CD4-positive, alpha-beta T cell (primary cell): ENCODE measurements around the gene SUFU. TPM values are rescaled to one million over a fixed set of nuclear protein-coding genes. Genes with fewer than 3 reads are reported as not detected.
A peak's percentile ranks its signal among the peaks of the same experiment; 100 is the strongest.

Experiments used
- ATAC-seq: fragments of 200-7000 bp; cut with Tn5 transposase; one replicate; pipeline ENCODE4 v1.10.0; 2022; ENCODE audit warnings: mild to moderate bottlenecking; ENCODE audit not compliant: poor library complexity
- CTCF ChIA-PET: fragments of 350-600 bp; sonication (Branson Sonifier 250); formaldehyde crosslinking; loops from one replicate; lab custom pipeline; 2021; ENCODE audit warnings: antibody characterized with exemption, inconsistent platforms; lab: Charles Lee
- POLR2A ChIA-PET: fragments of 350-600 bp; sonication (Branson Sonifier 250); formaldehyde crosslinking; loops from one replicate; lab custom pipeline; 2021; ENCODE audit warnings: antibody characterized with exemption, inconsistent platforms; lab: Charles Lee
- DNase-seq, 14 experiments: peaks; one replicate each; pipeline ENCODE4 v3.0.0-alpha.2; 2013 to 2020; ENCODE audit warnings: mixed read lengths in 2 of 14
- H3K27ac ChIP-seq, 2 donors: one replicate each; pipeline versions ENCODE4 v1.5.1 to v1.7.0; 2013; ENCODE audit warnings: low read length in 2 of 2, low read depth in 1 of 2, mild to moderate bottlenecking in 1 of 2
- H3K27me3 ChIP-seq, 2 experiments: 1 replicate in 1 of 2; 2 replicates in 1 of 2; pipeline versions ENCODE4 v1.6.1 to v1.7.0; 2013; ENCODE audit warnings: low read length in 2 of 2, control low read depth in 1 of 2, mild to moderate bottlenecking in 1 of 2, moderate library complexity in 1 of 2; ENCODE audit not compliant: insufficient read depth in 2 of 2, control insufficient read depth in 1 of 2
- H3K36me3 ChIP-seq: one replicate; pipeline ENCODE4 v1.6.1; 2013; ENCODE audit warnings: low read length, control low read depth; ENCODE audit not compliant: insufficient read depth
- H3K4me1 ChIP-seq: one replicate; pipeline ENCODE4 v1.6.1; 2013; ENCODE audit warnings: low read length, control low read depth; ENCODE audit not compliant: insufficient read depth
- H3K4me3 ChIP-seq: one replicate; pipeline ENCODE4 v1.5.1; 2013; ENCODE audit warnings: mild to moderate bottlenecking, low read length, moderate library complexity
- H3K9me3 ChIP-seq, 2 experiments: 1 replicate in 1 of 2; 2 replicates in 1 of 2; pipeline versions ENCODE4 v1.6.1 to v1.7.0; 2013; ENCODE audit warnings: low read length in 2 of 2, mild to moderate bottlenecking in 2 of 2, control low read depth in 1 of 2, moderate library complexity in 1 of 2; ENCODE audit not compliant: control insufficient read depth in 1 of 2, insufficient read depth in 1 of 2
- H3K27ac Mint-ChIP-seq: one replicate; pipeline ENCODE4 v1.8.0; 2020; ENCODE audit warnings: mixed read lengths
- H3K27me3 Mint-ChIP-seq: one replicate; pipeline ENCODE4 v1.8.0; 2021; ENCODE audit warnings: mixed read lengths
- H3K36me3 Mint-ChIP-seq: one replicate; pipeline ENCODE4 v1.8.0; 2021; ENCODE audit warnings: low read depth, mixed read lengths
- H3K4me1 Mint-ChIP-seq: one replicate; pipeline ENCODE4 v1.8.0; 2021; ENCODE audit warnings: low read depth, mixed read lengths
- H3K4me3 Mint-ChIP-seq: one replicate; pipeline ENCODE4 v1.8.0; 2020; ENCODE audit warnings: mild to moderate bottlenecking, mixed read lengths
- H3K9me3 Mint-ChIP-seq: one replicate; pipeline ENCODE4 v1.8.0; 2020; ENCODE audit warnings: mixed read lengths
- intact Hi-C, 2 experiments: fragments of 100-400 bp; cut with DNase I in 1 of 2; cut with micrococcal nuclease in 1 of 2; formaldehyde crosslinking; loops; one replicate each; pipeline versions ENCODE4 v1.15.1 to v1.9.0; 2023 to 2025; cut with DNase I, micrococcal nuclease
- total RNA-seq, 174 experiments: library from RNA in 2 of 174; stranded (reverse) in 2 of 174; gene quantifications; one replicate each; pipeline ENCODE4 v1.2.3 and lab custom pipeline; 2021 to 2026
- TF ChIP-seq, protein P1 (sequence below): fragments of 200-600 bp; IDR thresholded peaks from one replicate; pipeline ENCODE4 v1.8.0; 2022; ENCODE audit warnings: antibody characterized with exemption, mild to moderate bottlenecking

The SUFU gene
- total RNA-seq, 2 experiments from 2014 or later, result 6.7 to 7.3 TPM

DNA sequence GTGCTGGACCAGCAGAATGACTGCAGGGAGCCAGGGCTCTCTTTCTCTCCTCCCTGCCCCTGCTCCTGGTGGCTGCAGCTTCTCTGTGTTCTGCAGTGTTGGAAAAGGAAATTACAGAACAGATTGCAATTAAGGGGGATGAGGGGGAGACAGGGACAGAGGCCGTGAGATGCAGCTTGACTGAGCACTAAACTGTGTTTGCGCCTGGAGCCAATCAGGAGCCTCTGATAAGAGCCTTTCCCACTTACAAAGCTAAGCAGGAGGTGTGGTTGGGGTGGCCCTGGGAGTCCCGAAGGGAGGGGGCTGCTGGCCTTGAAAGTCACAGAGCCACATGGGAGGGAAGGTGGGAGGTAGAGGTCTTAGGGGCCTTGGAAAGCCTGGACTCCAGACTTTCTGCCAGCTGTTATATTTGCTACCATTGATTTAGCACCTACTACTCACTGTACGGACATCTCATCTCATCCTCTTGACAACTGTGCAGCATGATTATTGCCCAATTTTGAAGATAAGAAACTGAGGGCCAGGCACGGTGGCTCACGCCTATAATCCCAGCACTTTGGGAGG, 167.2 kb downstream of the SUFU start:
- ChIA-PET POLR2A (interaction anchor here (1.0 to 1.3 kb wide), 4 partner anchors 10 to 43 kb away, joined by 3 to 6 read pairs (median 4); partner anchors contain the start of genes ARL3, SFXN2 and TRIM8), CTCF (no interaction called here)
- Mint-ChIP-seq H3K4me3 (peak overlapping the region; percentile 25), H3K27me3 (no peaks in the 10 kb centered on the region), H3K36me3 (no peaks in the 10 kb centered on the region), H3K27ac (no peak overlapping the region), H3K4me1 (peaks cover 61% of the 10 kb centered on the region), H3K9me3 (no peaks in the 10 kb centered on the region)
- intact Hi-C loops, result no loop called here
- H3K9me3 ChIP-seq, result no peaks in the 10 kb centered on the region
- TF ChIP-seq, protein P1, sequence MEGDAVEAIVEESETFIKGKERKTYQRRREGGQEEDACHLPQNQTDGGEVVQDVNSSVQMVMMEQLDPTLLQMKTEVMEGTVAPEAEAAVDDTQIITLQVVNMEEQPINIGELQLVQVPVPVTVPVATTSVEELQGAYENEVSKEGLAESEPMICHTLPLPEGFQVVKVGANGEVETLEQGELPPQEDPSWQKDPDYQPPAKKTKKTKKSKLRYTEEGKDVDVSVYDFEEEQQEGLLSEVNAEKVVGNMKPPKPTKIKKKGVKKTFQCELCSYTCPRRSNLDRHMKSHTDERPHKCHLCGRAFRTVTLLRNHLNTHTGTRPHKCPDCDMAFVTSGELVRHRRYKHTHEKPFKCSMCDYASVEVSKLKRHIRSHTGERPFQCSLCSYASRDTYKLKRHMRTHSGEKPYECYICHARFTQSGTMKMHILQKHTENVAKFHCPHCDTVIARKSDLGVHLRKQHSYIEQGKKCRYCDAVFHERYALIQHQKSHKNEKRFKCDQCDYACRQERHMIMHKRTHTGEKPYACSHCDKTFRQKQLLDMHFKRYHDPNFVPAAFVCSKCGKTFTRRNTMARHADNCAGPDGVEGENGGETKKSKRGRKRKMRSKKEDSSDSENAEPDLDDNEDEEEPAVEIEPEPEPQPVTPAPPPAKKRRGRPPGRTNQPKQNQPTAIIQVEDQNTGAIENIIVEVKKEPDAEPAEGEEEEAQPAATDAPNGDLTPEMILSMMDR, result no peak
- H3K36me3 ChIP-seq, result no peaks in the 10 kb centered on the region
- DNase-seq, result no peak
- H3K27me3 ChIP-seq, result no peaks in the 10 kb centered on the region
- peaks cover 62% of the 10 kb centered on the region for H3K4me1 ChIP-seq
- ATAC-seq, result no peak
- no peak overlapping the region for H3K27ac ChIP-seq
- no peak overlapping the region for H3K4me3 ChIP-seq

DNA sequence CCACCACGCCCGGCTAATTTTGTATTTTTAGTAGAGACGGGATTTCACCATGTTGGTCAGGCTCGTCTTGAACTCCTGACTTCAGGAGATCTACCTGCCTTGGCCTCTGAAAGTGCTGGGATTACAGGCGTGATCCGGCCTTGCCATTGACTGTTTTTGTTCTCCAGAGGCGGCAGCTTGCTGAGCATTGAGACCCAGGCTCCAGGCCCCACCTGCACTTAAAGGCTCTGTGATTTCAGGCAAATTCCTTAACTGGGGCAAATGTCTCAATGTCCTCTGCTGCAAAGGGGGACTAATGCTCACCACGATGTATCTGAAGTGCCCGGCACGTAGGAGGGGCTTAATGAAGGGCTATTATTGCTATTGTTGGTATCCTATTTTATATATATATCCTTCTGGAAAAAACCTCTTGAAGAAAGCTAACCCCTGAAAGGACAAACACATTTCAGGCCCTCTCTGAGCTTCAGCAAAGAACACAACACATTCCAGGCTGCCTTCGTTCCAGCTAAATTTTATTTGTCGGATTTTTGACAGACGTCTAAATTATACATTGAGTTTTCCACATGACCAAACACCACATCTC, 169.6 kb downstream of the SUFU start:
- Histone ChIP-seq H3K9me3 (no peaks in the 10 kb centered on the region), H3K36me3 (no peaks in the 10 kb centered on the region), H3K27ac (peak overlapping the region; percentile 54 to 66), H3K4me3 (peak overlapping the region; percentile 48), H3K27me3 (no peaks in the 10 kb centered on the region), H3K4me1 (peaks cover 72% of the 10 kb centered on the region)
- peak overlapping the region; percentile 69 for H3K4me3 Mint-ChIP-seq
- H3K4me1 Mint-ChIP-seq, result peaks cover 73% of the 10 kb centered on the region
- H3K27me3 Mint-ChIP-seq, result no peaks in the 10 kb centered on the region
- DNase-seq (peak in 1 of 14 experiments; percentile 12), ATAC-seq (no peak)
- TF ChIP-seq, protein P1, result no peak
- peak overlapping the region; percentile 94 for H3K27ac Mint-ChIP-seq
- H3K36me3 Mint-ChIP-seq, result no peaks in the 10 kb centered on the region
- CTCF ChIA-PET, result interaction anchor here (1.5 to 5.6 kb wide), 4 partner anchors 19 to 89 kb away, joined by 3 to 30 read pairs (median 14); partner anchors contain the start of genes ARL3, SFXN2 and TRIM8
- no peaks in the 10 kb centered on the region for H3K9me3 Mint-ChIP-seq
- POLR2A ChIA-PET, result interaction anchor here (0.6 to 7.3 kb wide), 16 partner anchors 9 to 504 kb away, joined by 3 to 134 read pairs (median 4); partner anchors contain the start of genes ARL3, SFXN2, SUFU and TRIM8
- intact Hi-C loops, result no loop called here

DNA sequence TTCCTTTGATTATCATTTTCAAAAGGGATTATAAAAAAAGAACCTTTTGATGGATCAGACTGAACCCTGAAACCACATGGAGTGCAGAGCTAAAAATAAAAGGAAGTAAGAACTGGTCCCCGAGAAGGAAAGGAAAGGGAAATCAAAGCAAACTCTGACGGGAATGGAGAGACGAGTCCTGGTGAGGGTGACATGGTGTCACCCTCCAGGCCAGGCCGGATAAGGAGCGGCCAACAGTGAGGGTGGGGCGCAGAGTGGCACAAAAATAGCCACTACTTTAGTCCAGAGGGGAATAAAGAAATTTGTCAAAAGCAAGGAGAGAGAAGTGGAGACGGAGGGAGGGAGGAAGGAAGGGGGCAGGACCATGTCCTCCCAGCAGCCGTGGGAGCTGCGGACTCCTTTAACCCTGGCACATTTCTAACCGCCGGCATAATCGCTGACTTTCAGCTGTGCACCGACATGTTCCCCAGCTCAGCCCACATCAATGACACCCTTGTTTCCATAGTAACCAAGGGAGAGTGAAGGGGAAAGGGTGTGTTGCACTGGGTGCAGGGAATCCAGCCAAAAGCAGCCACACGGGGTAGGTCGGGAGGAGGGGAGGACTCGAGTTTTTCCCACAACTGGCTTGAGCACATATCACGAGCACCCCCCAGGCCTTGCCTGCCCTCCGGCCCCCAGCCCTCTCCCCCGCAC, 170.2 kb downstream of the SUFU start:
- H3K27ac ChIP-seq, result peak overlapping the region; percentile 54 to 66
- H3K4me1 Mint-ChIP-seq, result peaks cover 74% of the 10 kb centered on the region
- intact Hi-C loops, result loop anchor here (1.0 to 2.0 kb wide), 4 partner anchors 21 to 171 kb away; partner anchors contain the start of genes TRIM8 (in 2 of the 2) and SUFU (in 1 of the 2)
- peak overlapping the region; percentile 94 for H3K27ac Mint-ChIP-seq
- ATAC-seq (peak; percentile 92), DNase-seq (peak; percentile 59 to 92 (median 65))
- POLR2A ChIA-PET, result interaction anchor here (0.6 to 7.3 kb wide), 20 partner anchors 8 to 505 kb away, joined by 3 to 134 read pairs (median 4); partner anchors contain the start of genes ARL3, SFXN2, SUFU and TRIM8
- TF ChIP-seq, protein P1, result no peak
- no peaks in the 10 kb centered on the region for H3K9me3 Mint-ChIP-seq
- no peaks in the 10 kb centered on the region for H3K27me3 ChIP-seq
- H3K4me3 Mint-ChIP-seq, result peak overlapping the region; percentile 69
- CTCF ChIA-PET, result interaction anchor here (1.5 to 5.6 kb wide), 5 partner anchors 16 to 90 kb away, joined by 3 to 30 read pairs (median 7); partner anchors contain the start of genes ARL3, SFXN2 and TRIM8
- H3K27me3 Mint-ChIP-seq, result no peaks in the 10 kb centered on the region
- peaks cover 68% of the 10 kb centered on the region for H3K4me1 ChIP-seq
- peak overlapping the region; percentile 48 for H3K4me3 ChIP-seq
- H3K36me3 ChIP-seq, result no peaks in the 10 kb centered on the region
- no peaks in the 10 kb centered on the region for H3K36me3 Mint-ChIP-seq
- no peaks in the 10 kb centered on the region for H3K9me3 ChIP-seq
